ENCODE measurements around the gene RPL13.

The RPL13 gene

DNA sequence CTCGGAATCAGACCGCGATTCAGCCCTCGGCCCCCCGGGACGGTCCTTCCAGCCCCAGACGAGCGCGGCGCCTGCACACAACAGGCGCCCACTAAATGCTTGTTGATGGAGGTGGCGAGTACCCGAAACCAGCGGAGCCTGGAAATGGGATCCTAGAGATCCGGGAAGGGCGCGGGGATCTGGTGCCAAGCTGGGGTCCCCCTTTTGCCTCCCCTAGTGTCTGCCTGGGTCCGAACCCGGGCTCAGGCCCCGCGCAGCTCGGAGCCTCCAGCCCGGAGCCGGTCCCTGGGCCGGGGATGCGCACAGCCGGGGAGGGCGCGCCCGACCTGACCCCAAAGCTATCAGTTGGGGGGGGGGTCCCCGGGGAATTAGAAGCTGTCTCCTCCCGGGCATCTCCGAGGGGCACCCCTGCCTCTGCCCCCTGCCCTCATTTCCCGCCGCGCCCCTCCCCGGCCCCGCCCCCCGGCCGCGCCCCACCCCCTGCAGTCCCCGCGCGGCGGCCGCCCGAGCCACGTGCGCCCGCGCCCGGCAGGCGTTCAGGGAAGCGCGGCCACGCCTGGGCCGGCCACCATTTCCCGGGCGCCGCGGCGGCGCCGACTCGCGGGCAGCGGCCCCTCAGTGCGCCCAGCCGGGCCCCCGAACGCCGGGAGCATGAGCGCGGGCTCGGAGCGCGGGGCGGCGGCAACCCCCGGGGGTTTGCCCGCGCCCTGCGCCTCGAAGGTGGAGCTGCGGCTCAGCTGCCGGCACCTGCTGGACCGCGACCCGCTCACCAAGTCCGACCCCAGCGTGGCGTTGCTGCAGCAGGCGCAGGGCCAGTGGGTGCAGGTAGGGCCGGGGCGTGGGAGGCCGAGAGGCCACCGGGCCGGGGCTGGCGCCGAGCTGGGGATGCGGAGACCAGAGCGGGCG, 15.0 kb downstream of the RPL13 start, which contains the start of gene CPNE7:
CPNE7 (plus strand) TSS at position 512 of the 906 bp plus-strand sequence; CDS start at position 652, 140 bp downstream.
- Mint-ChIP-seq H3K9me3 (ENCODE audit: low read depth) (no peaks in the 10 kb centered on the region), H3K4me1 (ENCODE audit: low read depth) (peaks cover 14% of the 10 kb centered on the region), H3K36me3 (peaks cover 2% of the 10 kb centered on the region), H3K4me3 (peak within 1 kb of the TSS; percentile 62), H3K27ac (no peak within 1 kb of the TSS), H3K27me3 (peaks cover 3% of the 10 kb centered on the region)

DNA sequence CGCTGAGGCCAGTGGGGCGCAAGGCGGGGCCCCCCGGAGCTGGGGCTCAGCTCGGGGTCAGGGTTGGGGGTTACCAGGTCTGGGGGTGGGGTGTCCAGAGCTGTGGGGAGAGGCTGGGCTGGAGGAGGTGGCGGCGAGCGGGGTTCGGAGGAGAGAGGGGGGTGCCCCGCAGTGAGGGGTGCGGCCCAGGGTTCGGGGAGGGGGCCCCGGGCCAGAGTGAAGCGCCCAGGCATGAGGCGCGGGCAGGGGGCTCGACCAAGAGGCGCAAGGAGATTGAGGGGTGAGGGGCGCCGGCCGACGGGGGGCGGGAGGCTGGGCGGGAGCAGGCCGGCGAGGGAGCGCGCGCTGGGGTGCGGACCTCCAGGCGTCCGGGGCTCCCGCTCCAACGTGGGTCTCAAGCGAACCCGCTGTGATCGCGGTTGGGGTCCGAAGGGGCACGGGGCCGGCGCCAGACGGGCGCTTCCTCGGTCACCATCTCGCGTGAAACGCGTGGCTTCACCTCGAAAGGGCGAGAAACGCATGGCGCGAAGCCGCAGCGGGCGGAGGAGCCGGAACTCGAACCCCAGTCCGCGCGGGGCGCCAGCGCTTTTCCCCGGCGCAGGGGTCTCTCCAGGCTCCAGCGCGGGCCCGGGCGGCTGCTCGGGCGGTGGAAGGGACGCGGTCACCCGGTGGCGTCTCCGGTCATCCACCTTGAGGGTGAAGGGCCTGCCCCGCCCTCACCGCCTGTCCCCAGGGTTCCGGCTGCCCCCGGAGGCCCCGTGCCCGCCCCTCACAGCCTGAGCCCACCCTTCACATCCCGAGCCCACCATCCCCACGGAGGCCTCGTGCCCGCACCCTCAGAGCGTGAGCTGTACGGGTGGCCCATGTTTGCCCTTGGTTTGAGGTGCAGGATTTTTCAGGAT, 15.9 kb downstream of the RPL13 start:
- H3K9me3 Mint-ChIP-seq (ENCODE audit: low read depth), result no peaks in the 10 kb centered on the region
- H3K4me1 Mint-ChIP-seq (ENCODE audit: low read depth), result peaks cover 14% of the 10 kb centered on the region
- no peak overlapping the region for H3K27ac Mint-ChIP-seq
- H3K36me3 Mint-ChIP-seq, result peaks cover 2% of the 10 kb centered on the region
- H3K4me3 Mint-ChIP-seq, result no peak overlapping the region
- H3K27me3 Mint-ChIP-seq, result peaks cover 3% of the 10 kb centered on the region

DNA sequence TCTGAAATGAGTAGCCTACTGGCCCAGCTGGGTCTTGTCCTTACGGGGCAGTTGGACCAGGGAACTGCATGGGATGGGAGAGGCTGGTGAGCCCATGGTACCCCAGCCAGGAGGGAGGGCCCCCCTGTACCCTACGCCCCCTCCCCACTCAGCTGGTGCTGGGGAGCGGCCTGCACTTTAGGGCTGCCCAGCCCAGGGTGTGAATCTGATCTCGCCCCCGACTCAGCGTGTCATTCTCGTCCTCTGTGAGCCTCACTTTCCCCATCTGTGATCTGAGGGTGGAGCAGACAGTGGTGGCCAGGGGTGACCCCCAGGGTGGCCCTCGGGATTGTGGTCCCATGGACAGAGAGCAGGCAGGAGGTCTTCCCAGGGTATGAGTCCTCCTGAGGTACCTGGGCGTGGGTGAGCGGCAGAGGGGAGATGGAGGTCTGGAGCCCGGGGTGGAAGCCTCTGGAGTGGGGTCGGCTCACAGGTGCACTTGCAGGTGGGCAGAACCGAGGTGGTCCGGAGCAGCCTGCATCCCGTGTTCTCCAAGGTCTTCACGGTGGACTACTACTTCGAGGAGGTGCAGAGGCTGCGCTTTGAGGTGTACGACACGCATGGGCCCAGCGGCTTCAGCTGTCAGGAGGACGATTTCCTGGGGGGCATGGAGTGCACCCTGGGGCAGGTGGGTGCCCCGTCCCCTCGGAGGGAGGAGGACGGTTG, 16.7 kb downstream of the RPL13 start:
- Mint-ChIP-seq H3K4me1 (ENCODE audit: low read depth) (peaks cover 8% of the 10 kb centered on the region), H3K36me3 (peaks cover 2% of the 10 kb centered on the region), H3K27me3 (peaks cover 3% of the 10 kb centered on the region), H3K9me3 (ENCODE audit: low read depth) (no peaks in the 10 kb centered on the region), H3K4me3 (no peak overlapping the region), H3K27ac (no peak overlapping the region)

- Mint-ChIP-seq H3K27ac (no peak overlapping the region), H3K36me3 (peaks cover 2% of the 10 kb centered on the region), H3K9me3 (ENCODE audit: low read depth) (no peaks in the 10 kb centered on the region), H3K4me3 (no peak overlapping the region), H3K4me1 (ENCODE audit: low read depth) (no peaks in the 10 kb centered on the region), H3K27me3 (no peaks in the 10 kb centered on the region)
Observed at GRCh38 chr16:89579351-89579750, 18.9 kb downstream of the RPL13 start.

GRCh38 chr16:89581045-89581695, 20.7 kb downstream of the RPL13 start:
- H3K4me3 Mint-ChIP-seq, result no peak overlapping the region
- H3K9me3 Mint-ChIP-seq (ENCODE audit: low read depth), result no peaks in the 10 kb centered on the region
- H3K27me3 Mint-ChIP-seq, result no peaks in the 10 kb centered on the region
- H3K27ac Mint-ChIP-seq, result no peak overlapping the region
- H3K36me3 Mint-ChIP-seq, result peaks cover 2% of the 10 kb centered on the region
- H3K4me1 Mint-ChIP-seq (ENCODE audit: low read depth), result no peaks in the 10 kb centered on the region

DNA sequence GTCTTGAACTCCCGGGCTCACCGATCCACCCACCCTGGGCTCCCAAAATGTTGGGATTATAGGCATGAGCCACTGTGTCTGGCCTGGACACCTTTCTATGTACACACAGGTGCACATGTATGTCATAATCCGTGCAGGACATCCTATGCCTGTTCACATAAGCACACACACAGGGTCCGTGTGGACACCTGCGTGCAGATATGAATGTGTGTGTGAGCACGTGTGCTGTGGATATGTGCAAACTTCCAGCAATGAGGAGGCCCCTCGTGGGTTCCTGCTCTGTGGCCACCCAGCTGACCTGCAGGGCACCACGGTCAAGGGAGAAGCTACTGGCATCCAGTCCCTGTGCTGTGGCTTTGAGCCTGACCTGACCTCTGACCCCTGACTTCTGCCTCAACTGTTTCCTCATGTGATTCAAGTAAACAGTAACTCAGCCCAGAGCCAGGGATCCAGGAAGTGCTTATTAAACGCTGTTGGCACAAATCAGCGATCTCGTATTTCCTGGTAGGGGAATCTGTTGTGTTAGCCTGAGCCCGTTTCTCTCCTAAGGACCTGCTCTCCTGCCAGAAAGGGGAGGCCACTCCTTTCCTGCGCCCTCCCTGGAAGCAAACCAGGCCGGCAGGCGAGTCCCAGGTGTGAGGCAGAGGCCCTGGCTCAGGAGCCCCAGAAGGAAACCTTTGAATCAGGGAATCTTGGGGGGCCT, 21.5 kb downstream of the RPL13 start:
- Mint-ChIP-seq H3K27ac (no peak overlapping the region), H3K27me3 (no peaks in the 10 kb centered on the region), H3K9me3 (ENCODE audit: low read depth) (no peaks in the 10 kb centered on the region), H3K4me1 (ENCODE audit: low read depth) (no peaks in the 10 kb centered on the region), H3K36me3 (peaks cover 2% of the 10 kb centered on the region), H3K4me3 (no peak overlapping the region)

- H3K27ac Mint-ChIP-seq, result no peak overlapping the region
- H3K27me3 Mint-ChIP-seq, result no peaks in the 10 kb centered on the region
- H3K9me3 Mint-ChIP-seq (ENCODE audit: low read depth), result no peaks in the 10 kb centered on the region
- H3K4me1 Mint-ChIP-seq (ENCODE audit: low read depth), result no peaks in the 10 kb centered on the region
- H3K36me3 Mint-ChIP-seq, result peaks cover 2% of the 10 kb centered on the region
- no peak overlapping the region for H3K4me3 Mint-ChIP-seq
Observed at GRCh38 chr16:89582614-89583196, 22.2 kb downstream of the RPL13 start.

GRCh38 chr16:89583197-89583894, 22.9 kb downstream of the RPL13 start:
- H3K36me3 Mint-ChIP-seq, result peaks cover under 1% of the 10 kb centered on the region
- H3K4me1 Mint-ChIP-seq (ENCODE audit: low read depth), result no peaks in the 10 kb centered on the region
- no peaks in the 10 kb centered on the region for H3K9me3 Mint-ChIP-seq (ENCODE audit: low read depth)

GRCh38 chr16:89583895-89584644, 23.6 kb downstream of the RPL13 start:
- H3K27ac Mint-ChIP-seq, result no peak overlapping the region
- no peaks in the 10 kb centered on the region for H3K9me3 Mint-ChIP-seq (ENCODE audit: low read depth)
- no peaks in the 10 kb centered on the region for H3K4me1 Mint-ChIP-seq (ENCODE audit: low read depth)
- H3K27me3 Mint-ChIP-seq, result no peaks in the 10 kb centered on the region
- no peak overlapping the region for H3K4me3 Mint-ChIP-seq
- H3K36me3 Mint-ChIP-seq, result no peaks in the 10 kb centered on the region

More at GRCh38 chr16:89583197-89583894, 22.9 kb downstream of the RPL13 start:
- H3K4me3 Mint-ChIP-seq, result no peak overlapping the region
- no peak overlapping the region for H3K27ac Mint-ChIP-seq
- no peaks in the 10 kb centered on the region for H3K27me3 Mint-ChIP-seq

DNA sequence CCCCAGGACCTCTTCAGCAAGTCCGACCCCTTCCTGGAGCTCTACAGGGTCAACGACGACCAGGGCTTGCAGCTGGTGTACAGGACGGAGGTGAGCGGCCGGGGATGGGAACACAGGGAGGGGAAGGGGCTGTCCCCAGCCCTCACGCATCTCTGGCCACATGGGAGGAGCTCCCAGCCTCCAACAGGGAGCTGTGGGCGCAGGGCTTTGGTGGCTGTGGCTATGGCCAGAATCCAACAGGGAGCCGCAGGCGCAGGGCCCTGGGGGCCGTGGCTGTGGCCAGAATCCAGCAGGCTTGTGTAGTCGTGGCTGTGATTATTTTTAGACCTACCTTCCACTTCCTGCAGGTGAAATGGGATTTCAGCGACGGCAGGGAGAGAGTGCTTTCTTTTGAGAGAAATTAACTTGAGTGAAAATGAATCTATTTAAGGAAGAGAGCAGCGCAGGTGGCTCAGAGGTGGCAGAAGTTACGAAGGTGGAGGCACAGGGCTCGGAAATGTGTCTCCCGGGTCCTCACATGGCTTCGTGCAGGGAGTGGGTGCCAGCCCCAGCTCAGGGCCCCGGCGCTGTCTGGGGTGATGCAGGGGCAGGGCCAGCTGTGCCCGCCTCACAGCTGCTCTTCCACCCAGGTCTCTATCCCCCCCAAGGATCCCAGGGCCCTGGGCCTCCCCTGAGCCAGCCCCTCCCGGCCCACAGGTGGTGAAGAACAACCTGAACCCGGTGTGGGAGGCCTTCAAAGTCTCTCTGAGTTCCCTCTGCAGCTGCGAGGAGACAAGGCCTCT, 24.5 kb downstream of the RPL13 start:
- H3K4me3 Mint-ChIP-seq, result no peak overlapping the region
- no peaks in the 10 kb centered on the region for H3K36me3 Mint-ChIP-seq
- no peak overlapping the region for H3K27ac Mint-ChIP-seq
- H3K4me1 Mint-ChIP-seq (ENCODE audit: low read depth), result no peaks in the 10 kb centered on the region
- no peaks in the 10 kb centered on the region for H3K9me3 Mint-ChIP-seq (ENCODE audit: low read depth)
- no peaks in the 10 kb centered on the region for H3K27me3 Mint-ChIP-seq

- Mint-ChIP-seq H3K36me3 (no peaks in the 10 kb centered on the region), H3K9me3 (ENCODE audit: low read depth) (no peaks in the 10 kb centered on the region), H3K27me3 (no peaks in the 10 kb centered on the region), H3K4me3 (no peak overlapping the region), H3K4me1 (ENCODE audit: low read depth) (no peaks in the 10 kb centered on the region), H3K27ac (no peak overlapping the region)
Observed at GRCh38 chr16:89586218-89586617, 25.7 kb downstream of the RPL13 start.

DNA sequence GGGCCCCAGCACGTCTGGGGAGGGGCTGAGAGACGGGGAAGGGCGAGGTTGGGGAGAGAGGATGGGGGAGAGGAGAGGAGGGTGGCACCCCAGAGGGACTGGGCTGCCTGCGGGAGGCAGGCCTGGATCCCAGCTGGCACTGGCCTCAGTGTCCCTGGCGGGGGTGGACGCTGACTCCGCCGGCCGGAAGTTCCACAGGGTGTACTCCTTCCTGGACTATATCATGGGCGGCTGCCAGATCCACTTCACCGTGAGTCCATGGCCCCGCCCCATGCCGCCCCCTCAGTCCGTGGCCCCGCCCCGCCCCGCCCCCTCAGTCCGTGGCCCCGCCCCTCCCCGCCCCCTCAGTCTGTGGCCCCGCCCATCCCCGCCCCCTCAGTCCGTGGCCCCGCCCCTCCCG, 26.4 kb downstream of the RPL13 start:
- H3K27ac Mint-ChIP-seq, result no peak overlapping the region
- H3K4me3 Mint-ChIP-seq, result no peak overlapping the region
- H3K27me3 Mint-ChIP-seq, result no peaks in the 10 kb centered on the region
- H3K4me1 Mint-ChIP-seq (ENCODE audit: low read depth), result no peaks in the 10 kb centered on the region
- no peaks in the 10 kb centered on the region for H3K9me3 Mint-ChIP-seq (ENCODE audit: low read depth)
- H3K36me3 Mint-ChIP-seq, result no peaks in the 10 kb centered on the region

All from activated naive CD8-positive, alpha-beta T cell (primary cell).